HepG2 (cell line): Measurements from ENCODE around the gene RNF40. TPM values are rescaled to one million over a fixed set of nuclear protein-coding genes. Genes with fewer than 3 reads are reported as not detected.

Source experiments
- ADNP ChIP-seq: sonication (generic); formaldehyde crosslinking; IDR thresholded peaks from 2 replicates; pipeline ENCODE4 v1.4.0; 2020; ENCODE audit warnings: missing genetic modification reagents
- ATF2 ChIP-seq: sonication (generic); formaldehyde crosslinking; IDR thresholded peaks from 2 replicates; pipeline ENCODE4 v1.4.0; 2020; ENCODE audit warnings: missing genetic modification reagents
- BATF2 ChIP-seq: sonication (generic); formaldehyde crosslinking; IDR thresholded peaks from 2 replicates; pipeline ENCODE4 v1.8.0; 2022; ENCODE audit warnings: mild to moderate bottlenecking, missing genetic modification reagents, moderate library complexity
- CBX2 ChIP-seq, 2 experiments: fragments of 200-600 bp in 1 of 2; sonication (generic); formaldehyde crosslinking in 1 of 2; IDR thresholded peaks; 2 replicates each; pipeline versions ENCODE4 v1.7.0 to v1.8.1; 2018 to 2022; ENCODE audit warnings: low read depth in 2 of 2, low read length in 1 of 2, mild to moderate bottlenecking in 1 of 2, missing genetic modification reagents in 1 of 2
- E2F1 ChIP-seq: sonication (generic); formaldehyde crosslinking; IDR thresholded peaks from 2 replicates; pipeline ENCODE4 v1.5.0; 2020; ENCODE audit warnings: missing genetic modification reagents
- GLI4 ChIP-seq: sonication (generic); formaldehyde crosslinking; IDR thresholded peaks from 2 replicates; pipeline ENCODE4 v1.5.1; 2020; ENCODE audit warnings: missing genetic modification reagents, mild to moderate bottlenecking, moderate library complexity, borderline replicate concordance
- GTF3A ChIP-seq: sonication (generic); formaldehyde crosslinking; conservative IDR thresholded peaks from 2 replicates; pipeline ENCODE4 v1.4.0; 2020; ENCODE audit warnings: mild to moderate bottlenecking, missing genetic modification reagents
- HNRNPLL ChIP-seq: fragments of 200-400 bp; formaldehyde crosslinking; IDR thresholded peaks from 2 replicates; pipeline ENCODE4 v1.6.1; 2017; ENCODE audit warnings: mild to moderate bottlenecking, low read depth, low read length; ENCODE audit not compliant: poor library complexity, severe bottlenecking
- HOXA3 ChIP-seq: sonication (generic); formaldehyde crosslinking; IDR thresholded peaks from 2 replicates; pipeline ENCODE4 v1.5.0; 2020; ENCODE audit warnings: missing genetic modification reagents
- KAT2B ChIP-seq: fragments of 150-350 bp; IDR thresholded peaks from 2 replicates; pipeline ENCODE4 v1.6.1; 2014; ENCODE audit warnings: low read depth, low read length, borderline replicate concordance
- KLF11 ChIP-seq: IDR thresholded peaks from 2 replicates; pipeline ENCODE4 v1.6.1; 2016; ENCODE audit warnings: missing compliant biosample characterization
- MED1 ChIP-seq: sonication (generic); formaldehyde crosslinking; IDR thresholded peaks from 2 replicates; pipeline ENCODE4 v1.4.0; 2020; ENCODE audit warnings: missing genetic modification reagents
- NCOA2 ChIP-seq: sonication (generic); formaldehyde crosslinking; IDR thresholded peaks from 2 replicates; pipeline ENCODE4 v1.8.0; 2022; ENCODE audit warnings: inconsistent platforms
- NFATC3 ChIP-seq: sonication (generic); formaldehyde crosslinking; IDR thresholded peaks from 2 replicates; pipeline ENCODE4 v1.5.1; 2020; ENCODE audit warnings: mild to moderate bottlenecking, missing genetic modification reagents
- NFE2 ChIP-seq: sonication (generic); formaldehyde crosslinking; IDR thresholded peaks from 2 replicates; pipeline ENCODE4 v1.4.0; 2020; ENCODE audit warnings: missing genetic modification reagents
- NKX3-1 ChIP-seq: sonication (generic); formaldehyde crosslinking; IDR thresholded peaks from 2 replicates; pipeline ENCODE4 v1.5.0; 2020; ENCODE audit warnings: missing genetic modification reagents
- NONO ChIP-seq, 2 experiments: fragments of 450-650 bp in 1 of 2; sonication (generic) in 1 of 2; formaldehyde crosslinking in 1 of 2; IDR thresholded peaks in 1 of 2; conservative IDR thresholded peaks in 1 of 2; 2 replicates each; pipeline versions ENCODE4 v1.6.1 to v1.8.0; 2017 to 2022; ENCODE audit warnings: mild to moderate bottlenecking in 1 of 2, missing genetic modification reagents in 1 of 2, moderate library complexity in 1 of 2
- NR3C1 ChIP-seq: sonication (generic); formaldehyde crosslinking; IDR thresholded peaks from 2 replicates; pipeline ENCODE4 v1.4.0; 2020; ENCODE audit warnings: missing genetic modification reagents
- PITX1 ChIP-seq: sonication (generic); formaldehyde crosslinking; IDR thresholded peaks from 2 replicates; pipeline ENCODE4 v1.5.1; 2020; ENCODE audit warnings: mild to moderate bottlenecking, missing genetic modification reagents
- RFX1 ChIP-seq: fragments of 450-650 bp; IDR thresholded peaks from 2 replicates; pipeline ENCODE4 v1.6.1; 2017
- THAP11 ChIP-seq: IDR thresholded peaks from 2 replicates; pipeline ENCODE4 v1.6.1; 2016; ENCODE audit warnings: missing biosample characterization, missing genetic modification reagents
- U2AF1 ChIP-seq: fragments of 200-400 bp; formaldehyde crosslinking; optimal IDR thresholded peaks from 2 replicates; pipeline ENCODE3; 2017; ENCODE audit warnings: mild to moderate bottlenecking, low read depth, low read length
- YEATS4 ChIP-seq: sonication (generic); formaldehyde crosslinking; IDR thresholded peaks from 2 replicates; pipeline ENCODE4 v1.4.0; 2020; ENCODE audit warnings: missing genetic modification reagents, borderline replicate concordance
- ZNF232 ChIP-seq: sonication (generic); formaldehyde crosslinking; IDR thresholded peaks from 2 replicates; pipeline ENCODE4 v1.4.0; 2020; ENCODE audit warnings: missing genetic modification reagents, borderline replicate concordance
- ZNF567 ChIP-seq: sonication (generic); formaldehyde crosslinking; IDR thresholded peaks from 2 replicates; pipeline ENCODE4 v1.8.1; 2023; ENCODE audit warnings: mild to moderate bottlenecking, missing genetic modification reagents, borderline replicate concordance
- ZNF644 ChIP-seq: IDR thresholded peaks from 2 replicates; pipeline ENCODE4 v1.6.1; 2016; ENCODE audit warnings: low read depth
- ZNF777 ChIP-seq: sonication (generic); formaldehyde crosslinking; IDR thresholded peaks from 2 replicates; pipeline ENCODE4 v1.4.0; 2020; ENCODE audit warnings: missing genetic modification reagents
- ZNF781 ChIP-seq: sonication (generic); formaldehyde crosslinking; IDR thresholded peaks from 2 replicates; pipeline ENCODE4 v1.5.1; 2020; ENCODE audit warnings: borderline replicate concordance, mild to moderate bottlenecking, missing genetic modification reagents; ENCODE audit errors: not compliant biosample characterization
- ZNF879 ChIP-seq: sonication (generic); formaldehyde crosslinking; IDR thresholded peaks from 2 replicates; pipeline ENCODE4 v1.8.1; 2023; ENCODE audit warnings: missing genetic modification reagents
- polyA plus RNA-seq, 8 experiments: library from polyadenylated mRNA; depleted of rRNA in 3 of 8; stranded (reverse) in 7 of 8; unstranded in 1 of 8; fragments of >200 nt; fragmentation: Illumina TruSeq in 4 of 8; extraction: Trizol in 4 of 8; gene quantifications; 2 replicates each; pipeline versions ENCODE4 v1.2.1 to v1.2.3, GENCODE V29; 2011 to 2016; ENCODE audit warnings: low read depth in 4 of 8, missing spikeins in 1 of 8, mixed read lengths in 1 of 8; ENCODE audit not compliant: insufficient read depth in 1 of 8
- total RNA-seq, 5 experiments: library from RNA; depleted of rRNA; stranded (reverse); fragments of >200 nt; fragmentation: Illumina TruSeq; extraction: Trizol; gene quantifications; 2 replicates each; pipeline ENCODE4 v1.2.3, GENCODE V29; 2016; ENCODE audit warnings: low read depth in 1 of 5

The RNF40 gene
- total and polyA plus RNA-seq, 2 of the 13 experiments (the other 11 are each of a cell fraction or from before 2014, with no cell fraction given): 84.0 to 85.6 TPM

- TF ChIP-seq NONO (IDR thresholded peaks at IDR 0.05) (no peak), NONO (CRISPR knock-in tag; conservative IDR thresholded peaks at IDR 0.05) (peak; percentile 95), RFX1 (no peak), HNRNPLL (peak; percentile 81), NR3C1 (CRISPR knock-in tag) (0 out of 2 replicates have a peak, but pooled peaks have one; percentile 26), BATF2 (no peak), ZNF644 (CRISPR knock-in tag) (0 out of 2 replicates have a peak, but pooled peaks have one; percentile 13), MED1 (CRISPR knock-in tag) (peak; percentile 96), NCOA2 (CRISPR knock-in tag) (peak; percentile 62; the same call in 1 of the 2 replicates), GTF3A (peak; percentile 97; the same call in 1 of the 2 replicates), U2AF1 (peak; percentile 87), HOXA3 (CRISPR knock-in tag) (peak; percentile 95), PITX1 (CRISPR knock-in tag) (peak; percentile 87), ZNF879 (CRISPR knock-in tag) (peak; percentile 41; the same call in 1 of the 2 replicates), ZNF781 (peak; percentile 61), GLI4 (no peak; the same call in 1 of the 2 replicates), NFE2 (CRISPR knock-in tag) (no peak), ATF2 (CRISPR knock-in tag) (peak; percentile 79), ADNP (peak; percentile 92), YEATS4 (peak; percentile 96), E2F1 (peak; percentile 86), NKX3-1 (CRISPR knock-in tag) (peak; percentile 94), KAT2B (no peak), ZNF777 (CRISPR knock-in tag) (peak; percentile 84), CBX2 (IDR thresholded peaks at IDR 0.05; ENCODE audit: low read depth, low read length) (no peak), CBX2 (CRISPR knock-in tag; IDR thresholded peaks at IDR 0.05; ENCODE audit: low read depth) (no peak; the same call in 1 of the 2 replicates), THAP11 (CRISPR knock-in tag) (peak; percentile 95), ZNF232 (CRISPR knock-in tag) (peak; percentile 65; the same call in 1 of the 2 replicates), KLF11 (CRISPR knock-in tag) (peak; percentile 92), NFATC3 (CRISPR knock-in tag) (no peak), ZNF567 (peak; percentile 88; the same call in 1 of the 2 replicates)
Observed at GRCh38 chr16:30805370-30806169, 43.4 kb downstream of the RNF40 start (continued).
